ENCODE measurements around the gene DPYSL4.

DPYSL4 gene

DNA sequence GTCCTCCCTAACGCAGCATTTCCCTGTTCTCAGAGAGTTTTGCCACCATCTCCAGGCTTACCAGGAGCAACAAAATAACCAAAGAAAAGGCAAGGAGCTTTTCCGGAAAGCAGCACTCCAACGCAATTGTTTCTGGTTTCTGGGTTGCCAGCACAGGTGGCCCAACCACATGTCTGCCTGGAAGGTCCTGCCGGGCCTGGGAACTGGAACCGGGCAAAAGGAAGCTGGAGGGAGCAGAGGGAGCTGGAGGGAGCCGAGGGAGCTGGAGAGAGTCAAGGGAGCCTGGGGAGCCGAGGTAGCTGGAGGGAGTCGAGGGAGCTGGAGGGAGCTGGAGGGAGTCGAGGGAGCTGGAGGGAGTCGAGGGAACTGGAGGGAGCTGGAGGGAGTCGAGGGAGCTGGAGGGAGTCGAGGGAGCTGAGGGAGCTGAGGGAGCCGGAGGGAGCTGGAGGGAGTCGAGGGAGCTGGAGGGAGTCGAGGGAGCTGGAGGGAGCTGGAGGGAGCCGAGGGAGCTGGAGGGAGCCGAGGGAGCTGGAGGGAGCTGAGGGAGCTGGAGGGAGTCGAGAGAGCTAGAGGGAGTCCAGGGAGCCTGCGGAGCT lies 66.4 kb downstream of the DPYSL4 start:
- H3K4me3 ChIP-seq (ENCODE audit: low read depth, low read length) = no peak overlapping the region
- TF ChIP-seq, protein P1, sequence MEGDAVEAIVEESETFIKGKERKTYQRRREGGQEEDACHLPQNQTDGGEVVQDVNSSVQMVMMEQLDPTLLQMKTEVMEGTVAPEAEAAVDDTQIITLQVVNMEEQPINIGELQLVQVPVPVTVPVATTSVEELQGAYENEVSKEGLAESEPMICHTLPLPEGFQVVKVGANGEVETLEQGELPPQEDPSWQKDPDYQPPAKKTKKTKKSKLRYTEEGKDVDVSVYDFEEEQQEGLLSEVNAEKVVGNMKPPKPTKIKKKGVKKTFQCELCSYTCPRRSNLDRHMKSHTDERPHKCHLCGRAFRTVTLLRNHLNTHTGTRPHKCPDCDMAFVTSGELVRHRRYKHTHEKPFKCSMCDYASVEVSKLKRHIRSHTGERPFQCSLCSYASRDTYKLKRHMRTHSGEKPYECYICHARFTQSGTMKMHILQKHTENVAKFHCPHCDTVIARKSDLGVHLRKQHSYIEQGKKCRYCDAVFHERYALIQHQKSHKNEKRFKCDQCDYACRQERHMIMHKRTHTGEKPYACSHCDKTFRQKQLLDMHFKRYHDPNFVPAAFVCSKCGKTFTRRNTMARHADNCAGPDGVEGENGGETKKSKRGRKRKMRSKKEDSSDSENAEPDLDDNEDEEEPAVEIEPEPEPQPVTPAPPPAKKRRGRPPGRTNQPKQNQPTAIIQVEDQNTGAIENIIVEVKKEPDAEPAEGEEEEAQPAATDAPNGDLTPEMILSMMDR (IDR thresholded peaks at IDR 0.05; ENCODE audit: control insufficient read depth, extremely low read depth, insufficient read depth) = no peak
- no peak for DNase-seq (ENCODE audit: low read depth)

DNA sequence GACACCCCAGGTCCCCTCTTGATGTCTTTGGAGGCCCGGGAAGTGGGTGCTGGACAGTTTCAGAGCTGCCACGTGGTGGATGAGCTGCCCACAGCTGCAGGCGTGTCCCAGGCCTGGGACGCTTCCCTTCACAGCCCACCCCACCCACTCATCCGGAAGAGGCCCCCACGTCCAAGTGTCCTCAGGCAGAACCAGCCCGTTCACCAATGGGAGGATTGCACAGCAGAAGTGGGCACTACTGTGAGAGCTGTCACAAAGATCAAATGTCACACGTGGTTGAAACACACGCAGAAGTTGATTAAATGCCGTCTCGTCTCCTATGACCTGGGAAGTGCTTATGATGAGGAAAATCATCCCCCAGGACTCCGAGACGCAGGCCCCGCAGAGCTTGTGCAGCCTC lies 68.1 kb downstream of the DPYSL4 start:
- no peak for DNase-seq (ENCODE audit: low read depth)
- TF ChIP-seq, protein P1 (IDR thresholded peaks at IDR 0.05; ENCODE audit: control insufficient read depth, extremely low read depth, insufficient read depth) = no peak
- no peak overlapping the region for H3K4me3 ChIP-seq (ENCODE audit: low read depth, low read length)

All from LNCaP clone FGC (cell line).